ENCODE results near the gene PIBF1.

DNA sequence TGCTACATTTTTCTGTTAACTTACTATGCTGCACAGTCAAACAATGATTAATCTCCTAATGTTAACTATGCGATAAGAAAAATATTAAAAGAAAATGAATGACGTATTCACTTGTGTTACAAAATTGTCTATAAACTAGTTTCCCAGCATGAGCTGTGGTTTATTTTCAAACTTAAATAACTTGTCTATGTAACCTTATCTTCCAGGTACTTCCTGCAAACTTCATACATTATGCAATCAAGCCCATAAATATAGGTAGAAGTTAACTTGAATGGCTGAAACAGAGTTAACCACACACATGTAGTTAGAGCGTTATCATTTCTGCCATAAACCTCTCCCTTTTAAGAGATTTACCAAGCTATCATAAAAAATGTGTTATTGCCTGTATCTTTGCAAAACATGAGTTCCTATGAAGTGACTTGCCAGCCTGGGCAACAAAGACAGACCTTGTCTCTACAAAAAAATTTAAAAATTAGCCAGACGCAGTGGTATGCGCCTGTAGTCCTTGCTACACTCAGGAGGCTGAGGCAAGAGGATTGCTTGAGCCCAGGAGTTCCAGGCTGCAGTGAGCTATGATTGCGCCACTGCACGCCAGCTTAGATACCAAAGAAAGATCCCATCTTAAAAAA is 259.1 kb downstream of the PIBF1 start:
- TF ChIP-seq, protein P1, sequence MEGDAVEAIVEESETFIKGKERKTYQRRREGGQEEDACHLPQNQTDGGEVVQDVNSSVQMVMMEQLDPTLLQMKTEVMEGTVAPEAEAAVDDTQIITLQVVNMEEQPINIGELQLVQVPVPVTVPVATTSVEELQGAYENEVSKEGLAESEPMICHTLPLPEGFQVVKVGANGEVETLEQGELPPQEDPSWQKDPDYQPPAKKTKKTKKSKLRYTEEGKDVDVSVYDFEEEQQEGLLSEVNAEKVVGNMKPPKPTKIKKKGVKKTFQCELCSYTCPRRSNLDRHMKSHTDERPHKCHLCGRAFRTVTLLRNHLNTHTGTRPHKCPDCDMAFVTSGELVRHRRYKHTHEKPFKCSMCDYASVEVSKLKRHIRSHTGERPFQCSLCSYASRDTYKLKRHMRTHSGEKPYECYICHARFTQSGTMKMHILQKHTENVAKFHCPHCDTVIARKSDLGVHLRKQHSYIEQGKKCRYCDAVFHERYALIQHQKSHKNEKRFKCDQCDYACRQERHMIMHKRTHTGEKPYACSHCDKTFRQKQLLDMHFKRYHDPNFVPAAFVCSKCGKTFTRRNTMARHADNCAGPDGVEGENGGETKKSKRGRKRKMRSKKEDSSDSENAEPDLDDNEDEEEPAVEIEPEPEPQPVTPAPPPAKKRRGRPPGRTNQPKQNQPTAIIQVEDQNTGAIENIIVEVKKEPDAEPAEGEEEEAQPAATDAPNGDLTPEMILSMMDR (conservative IDR thresholded peaks at IDR 0.05 in 1 of 2, IDR thresholded peaks at IDR 0.05 in 1 of 2; ENCODE audit: extremely low read depth in 1 of 2, insufficient read depth in 1 of 2, low read depth in 1 of 2, low read length in 2 of 2) = no peak
- TF ChIP-seq EZH2 (IDR thresholded peaks at IDR 0.05; ENCODE audit: borderline replicate concordance, low read length) = no peak

Measured in mammary epithelial cell (primary cell).